Nephron progenitor cell (in vitro differentiated cells): ENCODE measurements around the gene ZFPL1.

Experiments used
- DNase-seq: peaks from one replicate; pipeline ENCODE4 v3.0.0; 2021
- H3K27ac Mint-ChIP-seq: 2 replicates; pipeline ENCODE4 v1.8.0; 2021; ENCODE audit warnings: mild to moderate bottlenecking, moderate library complexity, mixed read lengths
- H3K27me3 Mint-ChIP-seq: 2 replicates; pipeline ENCODE4 v1.8.0; 2021; ENCODE audit warnings: mild to moderate bottlenecking, low read depth, mixed read lengths; ENCODE audit not compliant: poor library complexity
- H3K36me3 Mint-ChIP-seq: 2 replicates; pipeline ENCODE4 v1.8.0; 2021; ENCODE audit warnings: low read depth, mixed read lengths
- H3K4me1 Mint-ChIP-seq: 2 replicates; pipeline ENCODE4 v1.8.0; 2021; ENCODE audit warnings: mixed read lengths
- H3K4me3 Mint-ChIP-seq: 2 replicates; pipeline ENCODE4 v1.8.0; 2021; ENCODE audit warnings: mild to moderate bottlenecking, moderate library complexity, mixed read lengths
- H3K9me3 Mint-ChIP-seq: 2 replicates; pipeline ENCODE4 v1.8.0; 2021; ENCODE audit warnings: mild to moderate bottlenecking, moderate library complexity, mixed read lengths
- TF ChIP-seq, protein P1 (sequence below): fragments of 200-600 bp; sonication (generic); IDR thresholded peaks from 2 replicates; pipeline ENCODE4 v1.5.0; 2021; ENCODE audit warnings: antibody characterized with exemption

Gene ZFPL1

DNA sequence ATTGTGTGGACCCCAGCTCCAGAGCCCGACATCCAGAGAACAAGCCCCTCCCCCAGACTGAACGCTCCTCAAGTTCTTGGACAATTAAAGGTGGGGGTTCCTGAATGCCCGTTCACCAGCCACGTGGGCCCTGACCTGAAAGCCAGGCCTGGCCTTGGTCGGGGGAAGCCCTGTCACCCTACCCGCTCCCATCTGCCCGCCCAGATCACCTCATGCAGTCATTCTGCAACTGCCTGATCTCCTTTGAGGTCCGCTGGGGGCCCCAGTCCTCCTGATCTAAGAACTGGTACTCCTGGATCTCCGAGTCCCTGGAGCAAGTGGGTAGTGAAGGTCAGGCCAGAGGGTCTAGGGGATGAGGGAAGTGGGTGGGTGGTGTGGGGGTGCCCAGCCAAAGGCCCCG is 16.6 kb upstream of the ZFPL1 start:
- Mint-ChIP-seq H3K27ac (no peak overlapping the region), H3K4me3 (no peak overlapping the region), H3K9me3 (no peaks in the 10 kb centered on the region), H3K27me3 (peaks cover 5% of the 10 kb centered on the region), H3K4me1 (peaks cover 18% of the 10 kb centered on the region), H3K36me3 (no peaks in the 10 kb centered on the region)
- TF ChIP-seq, protein P1, sequence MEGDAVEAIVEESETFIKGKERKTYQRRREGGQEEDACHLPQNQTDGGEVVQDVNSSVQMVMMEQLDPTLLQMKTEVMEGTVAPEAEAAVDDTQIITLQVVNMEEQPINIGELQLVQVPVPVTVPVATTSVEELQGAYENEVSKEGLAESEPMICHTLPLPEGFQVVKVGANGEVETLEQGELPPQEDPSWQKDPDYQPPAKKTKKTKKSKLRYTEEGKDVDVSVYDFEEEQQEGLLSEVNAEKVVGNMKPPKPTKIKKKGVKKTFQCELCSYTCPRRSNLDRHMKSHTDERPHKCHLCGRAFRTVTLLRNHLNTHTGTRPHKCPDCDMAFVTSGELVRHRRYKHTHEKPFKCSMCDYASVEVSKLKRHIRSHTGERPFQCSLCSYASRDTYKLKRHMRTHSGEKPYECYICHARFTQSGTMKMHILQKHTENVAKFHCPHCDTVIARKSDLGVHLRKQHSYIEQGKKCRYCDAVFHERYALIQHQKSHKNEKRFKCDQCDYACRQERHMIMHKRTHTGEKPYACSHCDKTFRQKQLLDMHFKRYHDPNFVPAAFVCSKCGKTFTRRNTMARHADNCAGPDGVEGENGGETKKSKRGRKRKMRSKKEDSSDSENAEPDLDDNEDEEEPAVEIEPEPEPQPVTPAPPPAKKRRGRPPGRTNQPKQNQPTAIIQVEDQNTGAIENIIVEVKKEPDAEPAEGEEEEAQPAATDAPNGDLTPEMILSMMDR, result no peak
- DNase-seq, result no peak

DNA sequence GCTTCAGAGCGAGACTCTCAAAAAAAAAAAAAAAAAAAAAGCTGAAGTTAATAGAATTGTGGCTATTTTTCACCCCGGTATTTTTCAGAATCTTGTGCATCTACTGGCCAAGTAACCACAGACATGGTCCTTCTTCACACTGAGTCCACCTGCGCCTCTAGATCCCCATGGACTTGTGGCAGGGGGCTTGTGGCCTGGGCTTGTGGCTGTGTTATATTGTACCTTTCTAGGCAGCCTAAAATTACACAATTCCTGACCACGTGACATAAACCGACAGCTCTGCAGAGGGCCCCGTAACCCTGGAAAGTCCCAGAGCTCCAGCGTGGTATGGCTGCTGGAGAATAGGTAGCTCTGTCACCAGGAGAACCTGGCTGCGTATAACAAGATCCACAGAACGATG is 14.8 kb upstream of the ZFPL1 start:
- Mint-ChIP-seq H3K36me3 (no peaks in the 10 kb centered on the region), H3K9me3 (no peaks in the 10 kb centered on the region), H3K4me1 (peaks cover 18% of the 10 kb centered on the region), H3K27me3 (no peaks in the 10 kb centered on the region), H3K27ac (no peak overlapping the region), H3K4me3 (no peak overlapping the region)
- TF ChIP-seq, protein P1, result no peak
- no peak for DNase-seq

DNA sequence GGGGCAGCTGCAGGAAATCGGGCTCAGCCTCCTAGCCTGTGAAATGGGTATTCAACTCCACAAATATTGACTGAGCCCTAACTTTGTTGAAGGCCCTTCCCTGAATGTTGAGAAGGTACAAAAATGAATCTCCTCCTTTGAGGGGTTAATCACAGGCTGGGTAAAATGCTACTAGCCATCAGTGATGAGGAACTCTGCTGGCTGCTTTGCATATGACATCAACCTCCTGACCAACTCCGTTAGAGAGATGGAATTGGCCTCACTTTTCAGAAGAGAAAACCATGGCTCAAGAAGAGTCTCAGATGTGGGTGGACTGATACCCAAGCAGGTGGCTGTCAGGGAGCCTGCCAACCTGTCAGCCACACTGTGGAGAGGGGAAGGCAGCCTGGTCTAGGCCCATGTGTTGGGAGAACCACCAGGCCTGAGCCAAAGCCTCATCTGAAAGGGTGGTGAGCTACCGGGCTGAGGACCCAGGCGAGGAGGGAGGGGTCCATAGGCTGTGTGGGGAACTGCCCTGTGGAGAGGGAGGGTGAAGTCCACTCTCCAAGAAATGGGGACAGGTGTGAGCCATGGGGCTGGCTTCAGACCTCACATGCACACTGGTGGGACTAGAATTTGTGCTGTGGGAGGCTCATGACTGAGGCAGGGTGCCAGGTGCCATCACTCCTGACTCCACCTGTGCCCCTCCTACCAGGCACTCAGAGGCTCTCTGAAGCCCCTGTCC is 12.0 kb upstream of the ZFPL1 start:
- Mint-ChIP-seq H3K4me3 (no peak overlapping the region), H3K4me1 (peaks cover 11% of the 10 kb centered on the region), H3K36me3 (peaks cover 17% of the 10 kb centered on the region), H3K27ac (no peak overlapping the region), H3K9me3 (no peaks in the 10 kb centered on the region), H3K27me3 (no peaks in the 10 kb centered on the region)
- TF ChIP-seq, protein P1, result no peak
- no peak for DNase-seq

DNA sequence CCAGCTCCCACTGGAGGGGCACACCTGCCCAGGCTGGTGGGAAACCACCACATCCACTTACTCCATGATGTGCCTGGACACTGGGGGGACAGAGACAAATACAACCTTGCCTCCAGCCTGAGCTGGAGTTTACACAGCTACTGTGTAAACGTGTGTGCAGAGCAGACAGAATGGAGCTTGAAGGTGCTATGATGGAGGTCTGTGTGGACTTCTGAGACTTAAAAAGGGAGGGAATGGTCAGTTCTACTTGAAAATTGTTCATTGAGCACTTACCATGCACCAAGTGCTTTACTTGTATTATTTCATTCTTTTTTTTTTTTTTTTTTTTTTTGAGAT is 11.4 kb upstream of the ZFPL1 start:
- TF ChIP-seq, protein P1, result no peak
- H3K27ac Mint-ChIP-seq, result no peak overlapping the region
- no peak for DNase-seq
- peaks cover 21% of the 10 kb centered on the region for H3K36me3 Mint-ChIP-seq
- H3K9me3 Mint-ChIP-seq, result no peaks in the 10 kb centered on the region
- no peak overlapping the region for H3K4me3 Mint-ChIP-seq
- peaks cover 7% of the 10 kb centered on the region for H3K4me1 Mint-ChIP-seq
- H3K27me3 Mint-ChIP-seq, result no peaks in the 10 kb centered on the region

DNA sequence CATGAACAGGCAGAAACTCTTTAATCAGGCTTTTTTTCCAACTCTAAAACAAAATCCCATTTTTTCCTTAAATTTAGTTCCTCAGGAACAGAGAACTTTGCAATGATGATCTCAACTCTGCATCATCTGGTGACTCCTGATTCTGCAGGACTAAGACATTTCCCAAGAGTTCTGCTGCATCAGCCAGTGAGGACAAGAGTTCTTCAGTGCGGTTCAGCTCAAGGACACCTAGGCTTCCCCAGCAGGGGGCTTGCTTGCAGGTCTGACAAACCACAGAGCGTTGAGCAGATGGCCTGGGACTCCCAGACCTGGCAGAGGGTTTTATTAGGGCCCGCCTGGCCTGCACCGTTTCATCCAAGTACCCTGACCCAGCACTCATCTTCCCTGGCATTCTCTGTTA is 6.6 kb upstream of the ZFPL1 start:
- Mint-ChIP-seq H3K27ac (no peak overlapping the region), H3K36me3 (peaks cover 47% of the 10 kb centered on the region), H3K4me3 (no peak overlapping the region), H3K27me3 (no peaks in the 10 kb centered on the region), H3K9me3 (no peaks in the 10 kb centered on the region), H3K4me1 (peaks cover 29% of the 10 kb centered on the region)
- no peak for DNase-seq
- TF ChIP-seq, protein P1, result no peak

DNA sequence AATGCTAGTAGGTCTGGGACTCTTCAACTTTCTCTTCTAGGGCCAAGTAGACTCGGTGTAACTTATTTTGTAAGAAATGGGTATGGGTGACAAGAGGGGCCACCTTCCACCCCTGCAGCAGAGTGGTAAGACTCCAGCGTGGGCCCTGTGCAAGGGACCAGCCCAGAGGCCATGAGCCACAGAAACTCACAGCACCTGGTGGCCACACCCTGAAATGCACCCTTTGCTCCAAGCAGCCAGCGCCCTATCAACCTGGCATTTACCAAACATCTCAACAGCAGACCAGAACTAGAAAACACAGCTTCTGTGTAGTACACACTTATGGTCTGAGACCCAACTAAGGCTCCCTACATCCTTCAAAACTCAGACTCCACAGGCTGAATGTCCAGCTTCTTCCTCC is 5.9 kb upstream of the ZFPL1 start:
- peak; percentile 66 for DNase-seq
- H3K36me3 Mint-ChIP-seq, result peaks cover 47% of the 10 kb centered on the region
- H3K4me3 Mint-ChIP-seq, result no peak overlapping the region
- H3K4me1 Mint-ChIP-seq, result peaks cover 36% of the 10 kb centered on the region
- peak overlapping the region; percentile 5 for H3K27ac Mint-ChIP-seq
- TF ChIP-seq, protein P1, result peak; percentile 53
- H3K27me3 Mint-ChIP-seq, result no peaks in the 10 kb centered on the region
- no peaks in the 10 kb centered on the region for H3K9me3 Mint-ChIP-seq
